WERI-Rb-1 (cell line): ENCODE data around the gene GRAMD4.

Experiments used
- DNase-seq: peaks from one replicate; pipeline ENCODE4 v3.0.0-alpha.2; 2020
- H3K27ac ChIP-seq: fragments of 250-450 bp; sonication (Bioruptor Pico); 2 replicates; pipeline ENCODE4 v1.5.1; 2020; ENCODE audit warnings: mild to moderate bottlenecking, moderate library complexity
- H3K27me3 ChIP-seq: fragments of 250-450 bp; sonication (Bioruptor Pico); 2 replicates; pipeline ENCODE4 v1.5.1; 2021; ENCODE audit warnings: mild to moderate bottlenecking, low read depth, moderate library complexity; ENCODE audit not compliant: insufficient read depth, severe bottlenecking
- H3K36me3 ChIP-seq: fragments of 250-450 bp; sonication (Bioruptor Pico); 2 replicates; pipeline ENCODE4 v1.5.1; 2020; ENCODE audit warnings: mild to moderate bottlenecking, moderate library complexity
- H3K4me3 ChIP-seq: 2 replicates; pipeline ENCODE4 v1.5.1; 2011; ENCODE audit warnings: low read depth, mild to moderate bottlenecking, control low read depth, low read length
- H3K9me3 ChIP-seq: fragments of 250-450 bp; sonication (Bioruptor Pico); 2 replicates; pipeline ENCODE4 v1.5.1; 2021; ENCODE audit warnings: mild to moderate bottlenecking, moderate library complexity; ENCODE audit not compliant: severe bottlenecking
- CTCF ChIP-seq: IDR thresholded peaks from 2 replicates; pipeline ENCODE4 v1.5.1; 2011; ENCODE audit warnings: low read depth, mild to moderate bottlenecking, control low read depth, inconsistent platforms, low read length

GRAMD4 gene

DNA sequence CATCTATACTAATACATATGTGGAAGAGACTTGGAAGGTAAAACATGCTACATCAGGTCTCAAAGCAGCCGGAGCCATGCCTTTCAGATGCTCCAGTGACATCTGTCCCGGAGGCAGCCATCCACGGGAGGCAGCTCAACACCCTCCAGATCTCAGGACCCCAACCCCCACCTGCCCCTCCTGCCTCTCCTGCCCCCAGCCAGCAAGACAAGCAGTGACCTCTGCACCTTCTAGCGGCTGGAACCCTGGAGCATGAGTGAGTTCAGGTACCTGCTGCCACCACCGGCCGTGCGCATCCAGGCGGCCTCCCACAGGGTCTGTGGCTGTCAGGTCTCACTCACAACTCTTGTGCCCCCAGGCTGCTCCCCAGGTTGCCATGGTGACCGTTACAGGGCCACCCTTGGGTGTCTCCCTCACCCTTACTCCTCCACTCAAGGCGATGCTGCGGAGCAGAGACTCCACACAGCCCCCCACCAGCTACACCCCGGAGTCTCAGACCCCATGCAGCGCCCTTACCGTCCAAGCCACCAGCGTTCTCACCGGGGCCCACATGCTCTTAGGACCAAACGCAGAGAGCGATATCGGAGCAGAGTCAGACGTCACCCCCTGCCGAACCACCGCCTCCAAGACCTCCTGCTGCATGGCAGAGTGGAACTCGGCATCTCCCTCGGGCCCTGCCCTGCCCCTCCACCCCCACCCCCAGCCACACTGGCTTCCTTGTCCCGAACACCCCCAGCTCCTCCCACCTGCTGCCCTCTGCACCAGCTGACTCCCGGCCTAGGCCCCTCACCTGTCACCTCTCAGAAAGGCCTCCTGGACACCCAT is 83.2 kb downstream of the GRAMD4 start:
- Histone ChIP-seq H3K36me3 (peaks cover 76% of the 10 kb centered on the region), H3K4me3 (no peak overlapping the region), H3K9me3 (no peaks in the 10 kb centered on the region), H3K27me3 (no peaks in the 10 kb centered on the region), H3K27ac (no peak overlapping the region)
- TF ChIP-seq CTCF: no peak
- no peak for DNase-seq

DNA sequence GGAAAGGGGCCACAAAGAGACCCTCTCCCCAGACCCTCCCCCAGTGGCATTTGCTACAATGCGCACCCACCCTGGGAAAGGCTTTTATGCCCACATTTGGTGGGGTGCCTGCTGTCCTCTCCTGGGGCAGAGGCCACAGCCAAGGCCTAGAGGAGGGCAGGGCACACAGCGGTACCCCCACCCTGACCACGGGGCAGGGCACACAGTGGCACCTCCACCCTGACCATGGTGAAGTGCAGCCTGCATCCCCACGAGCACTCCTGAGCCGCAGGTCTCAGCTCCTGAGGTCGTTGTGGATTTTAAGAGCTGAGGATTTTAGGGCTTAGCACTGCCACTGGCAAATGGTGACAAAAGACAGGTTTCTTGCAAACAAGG is 83.8 kb downstream of the GRAMD4 start:
- H3K27ac ChIP-seq: no peak overlapping the region
- DNase-seq: no peak
- H3K36me3 ChIP-seq: peaks cover 78% of the 10 kb centered on the region
- no peaks in the 10 kb centered on the region for H3K27me3 ChIP-seq
- no peak overlapping the region for H3K4me3 ChIP-seq
- no peaks in the 10 kb centered on the region for H3K9me3 ChIP-seq
- TF ChIP-seq CTCF: no peak

- peaks cover 77% of the 10 kb centered on the region for H3K36me3 ChIP-seq
- DNase-seq: no peak
These were observed 85.9 kb downstream of the GRAMD4 start for GRCh38 chr22:46706060-46706459.

GRCh38 chr22:46707305-46707704 is 87.1 kb downstream of the GRAMD4 start:
- no peaks in the 10 kb centered on the region for H3K9me3 ChIP-seq
- no peak for DNase-seq
- no peak for TF ChIP-seq CTCF
- no peaks in the 10 kb centered on the region for H3K27me3 ChIP-seq
- no peak overlapping the region for H3K4me3 ChIP-seq
- no peak overlapping the region for H3K27ac ChIP-seq
- peaks cover 81% of the 10 kb centered on the region for H3K36me3 ChIP-seq

More at GRCh38 chr22:46706060-46706459, 85.9 kb downstream of the GRAMD4 start:
- Histone ChIP-seq H3K27me3 (no peaks in the 10 kb centered on the region), H3K9me3 (no peaks in the 10 kb centered on the region), H3K4me3 (no peak overlapping the region), H3K27ac (no peak overlapping the region)
- no peak for TF ChIP-seq CTCF

DNA sequence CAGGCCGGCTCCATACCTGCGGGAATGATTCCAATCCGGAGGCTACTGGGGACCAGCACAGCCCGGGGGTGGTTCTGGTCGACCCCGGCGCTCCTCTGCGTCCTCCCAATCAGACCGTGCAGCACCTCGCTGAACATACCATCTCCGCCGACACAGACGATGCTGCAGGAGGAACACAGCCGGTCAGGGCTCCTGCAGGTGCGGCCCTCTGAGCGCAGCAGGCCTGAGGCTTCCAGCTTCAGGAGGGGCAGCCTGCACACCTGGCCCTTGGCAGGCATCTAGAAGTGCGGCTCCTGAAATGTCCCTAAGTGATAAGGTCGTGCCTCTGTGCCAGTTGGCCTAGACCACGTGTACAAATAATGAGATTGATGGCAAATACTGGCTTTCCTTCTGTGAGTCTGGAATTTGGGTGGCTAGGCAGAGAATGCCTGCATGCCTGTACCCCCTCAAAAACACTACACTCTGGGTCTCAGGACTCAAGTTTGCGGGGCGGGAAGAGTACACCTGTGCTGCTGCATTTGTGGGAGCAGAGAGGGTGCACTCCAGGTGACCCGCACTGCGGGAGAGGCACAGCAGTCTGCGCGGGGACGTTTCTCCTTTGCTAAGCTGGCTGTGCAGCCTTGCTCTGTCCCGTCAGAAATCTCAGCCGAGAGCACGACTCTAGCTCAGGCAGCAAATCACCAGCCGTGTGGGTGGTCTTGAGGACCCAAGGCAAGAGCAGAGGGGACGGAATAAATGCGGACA is 87.8 kb downstream of the GRAMD4 start:
- Histone ChIP-seq H3K27me3 (no peaks in the 10 kb centered on the region), H3K36me3 (peaks cover 74% of the 10 kb centered on the region), H3K4me3 (no peak overlapping the region), H3K27ac (no peak overlapping the region), H3K9me3 (no peaks in the 10 kb centered on the region)
- DNase-seq: no peak
- TF ChIP-seq CTCF: no peak
